Type B pancreatic cell (in vitro differentiated cells): Measurements from ENCODE around the gene WDR89. TPM values are rescaled to one million over a fixed set of nuclear protein-coding genes. Genes with fewer than 3 reads are reported as not detected.
A peak's percentile ranks its signal among the peaks of the same experiment; 100 is the strongest.

Experiments
- DNase-seq: peaks from one replicate; pipeline ENCODE4 v3.0.0; 2021; ENCODE audit warnings: mixed read lengths; ENCODE audit not compliant: unreplicated experiment; ENCODE audit errors: extremely low spot score
- H3K27ac Mint-ChIP-seq: 2 replicates; pipeline ENCODE4 v1.8.0; 2021; ENCODE audit warnings: mild to moderate bottlenecking, mixed read lengths
- H3K27me3 Mint-ChIP-seq: 2 replicates; pipeline ENCODE4 v1.8.0; 2021; ENCODE audit warnings: mixed read lengths
- H3K36me3 Mint-ChIP-seq: 2 replicates; pipeline ENCODE4 v1.8.0; 2021; ENCODE audit warnings: mixed read lengths
- H3K4me1 Mint-ChIP-seq: one replicate; pipeline ENCODE4 v1.8.0; 2021; ENCODE audit warnings: mixed read lengths; ENCODE audit not compliant: unreplicated experiment
- H3K4me3 Mint-ChIP-seq: 2 replicates; pipeline ENCODE4 v1.8.0; 2021; ENCODE audit warnings: mild to moderate bottlenecking, mixed read lengths
- H3K9me3 Mint-ChIP-seq: 2 replicates; pipeline ENCODE4 v1.8.0; 2021; ENCODE audit warnings: mixed read lengths
- long read RNA-seq: library from polyadenylated mRNA; unstranded; transcript quantifications from one replicate; pipeline ENCODE4 v2.0.0, GENCODE V29; 2020
- total RNA-seq: library from RNA; stranded (reverse); gene quantifications from 2 replicates; pipeline ENCODE4 v1.2.1, GENCODE V29; 2021; ENCODE audit warnings: low replicate concordance
- TF ChIP-seq, protein P1 (sequence below): fragments of 200-600 bp; sonication (generic); conservative IDR thresholded peaks from 2 replicates; pipeline ENCODE4 v1.5.0; 2021; ENCODE audit warnings: antibody characterized with exemption, mild to moderate bottlenecking

Gene WDR89, protein sequence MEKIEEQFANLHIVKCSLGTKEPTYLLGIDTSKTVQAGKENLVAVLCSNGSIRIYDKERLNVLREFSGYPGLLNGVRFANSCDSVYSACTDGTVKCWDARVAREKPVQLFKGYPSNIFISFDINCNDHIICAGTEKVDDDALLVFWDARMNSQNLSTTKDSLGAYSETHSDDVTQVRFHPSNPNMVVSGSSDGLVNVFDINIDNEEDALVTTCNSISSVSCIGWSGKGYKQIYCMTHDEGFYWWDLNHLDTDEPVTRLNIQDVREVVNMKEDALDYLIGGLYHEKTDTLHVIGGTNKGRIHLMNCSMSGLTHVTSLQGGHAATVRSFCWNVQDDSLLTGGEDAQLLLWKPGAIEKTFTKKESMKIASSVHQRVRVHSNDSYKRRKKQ
- total RNA-seq, result 13.3 and 17.1 TPM in 2 replicates
- long read RNA-seq, transcript WDR89-201 (3 exons, 1,687 nt), result major isoform, 5 of 28 reads
- long read RNA-seq, partial matches to known transcripts, result 0 of 28 reads
- long read RNA-seq, other reads (novel, unspliced or antisense), result 19 of 28 reads

DNA sequence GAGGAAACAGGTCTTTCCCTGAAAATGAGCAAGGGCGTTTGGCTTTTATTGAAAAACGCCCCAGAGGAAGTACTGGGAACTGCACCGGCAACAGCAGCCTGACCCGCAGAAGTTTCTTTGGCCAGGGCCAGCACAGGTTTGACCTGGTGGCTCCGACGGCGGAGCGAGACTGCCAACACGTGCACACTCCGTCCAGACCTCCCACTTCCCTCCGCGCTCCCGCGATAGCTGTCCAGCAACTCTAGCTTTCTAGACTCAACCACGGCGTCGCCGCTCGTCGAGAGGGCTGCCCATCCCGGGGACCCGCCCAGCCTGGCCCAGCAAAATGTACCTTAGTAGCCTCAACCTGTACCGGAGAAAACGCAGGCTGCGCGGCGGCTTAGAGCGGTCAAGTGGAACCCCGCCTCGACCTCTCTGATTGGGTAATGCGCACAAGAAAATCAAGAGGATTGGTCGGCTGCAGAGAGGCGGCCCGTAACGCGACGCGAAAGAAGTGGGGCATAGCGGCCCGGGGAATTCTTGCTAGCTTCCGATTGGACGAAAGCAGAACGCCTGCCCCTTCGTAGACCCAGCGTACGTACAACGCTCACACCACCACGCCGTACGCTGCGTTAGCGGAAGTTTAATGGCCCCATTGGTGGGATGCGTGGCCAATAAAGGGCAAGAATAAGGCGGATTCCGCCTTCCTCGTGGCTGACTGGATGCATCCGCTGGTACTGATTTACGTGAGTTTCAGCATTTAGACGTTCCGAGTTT is at the start of gene WDR89:
Gene WDR89 (minus strand): TSS at position 399 of the 756 bp plus-strand sequence. CDS start 41,929 bp downstream, outside the sequence.
- H3K27ac Mint-ChIP-seq, result peak within 1 kb of the TSS; percentile 97
- TF ChIP-seq, protein P1, sequence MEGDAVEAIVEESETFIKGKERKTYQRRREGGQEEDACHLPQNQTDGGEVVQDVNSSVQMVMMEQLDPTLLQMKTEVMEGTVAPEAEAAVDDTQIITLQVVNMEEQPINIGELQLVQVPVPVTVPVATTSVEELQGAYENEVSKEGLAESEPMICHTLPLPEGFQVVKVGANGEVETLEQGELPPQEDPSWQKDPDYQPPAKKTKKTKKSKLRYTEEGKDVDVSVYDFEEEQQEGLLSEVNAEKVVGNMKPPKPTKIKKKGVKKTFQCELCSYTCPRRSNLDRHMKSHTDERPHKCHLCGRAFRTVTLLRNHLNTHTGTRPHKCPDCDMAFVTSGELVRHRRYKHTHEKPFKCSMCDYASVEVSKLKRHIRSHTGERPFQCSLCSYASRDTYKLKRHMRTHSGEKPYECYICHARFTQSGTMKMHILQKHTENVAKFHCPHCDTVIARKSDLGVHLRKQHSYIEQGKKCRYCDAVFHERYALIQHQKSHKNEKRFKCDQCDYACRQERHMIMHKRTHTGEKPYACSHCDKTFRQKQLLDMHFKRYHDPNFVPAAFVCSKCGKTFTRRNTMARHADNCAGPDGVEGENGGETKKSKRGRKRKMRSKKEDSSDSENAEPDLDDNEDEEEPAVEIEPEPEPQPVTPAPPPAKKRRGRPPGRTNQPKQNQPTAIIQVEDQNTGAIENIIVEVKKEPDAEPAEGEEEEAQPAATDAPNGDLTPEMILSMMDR, result peak; percentile 87
- peaks cover 15% of the 10 kb centered on the region for H3K4me1 Mint-ChIP-seq
- no peaks in the 10 kb centered on the region for H3K27me3 Mint-ChIP-seq
- peak; percentile 95 for DNase-seq
- H3K9me3 Mint-ChIP-seq, result peaks cover 5% of the 10 kb centered on the region
- peak within 1 kb of the TSS; percentile 93 for H3K4me3 Mint-ChIP-seq
- H3K36me3 Mint-ChIP-seq, result peaks cover 14% of the 10 kb centered on the region

DNA sequence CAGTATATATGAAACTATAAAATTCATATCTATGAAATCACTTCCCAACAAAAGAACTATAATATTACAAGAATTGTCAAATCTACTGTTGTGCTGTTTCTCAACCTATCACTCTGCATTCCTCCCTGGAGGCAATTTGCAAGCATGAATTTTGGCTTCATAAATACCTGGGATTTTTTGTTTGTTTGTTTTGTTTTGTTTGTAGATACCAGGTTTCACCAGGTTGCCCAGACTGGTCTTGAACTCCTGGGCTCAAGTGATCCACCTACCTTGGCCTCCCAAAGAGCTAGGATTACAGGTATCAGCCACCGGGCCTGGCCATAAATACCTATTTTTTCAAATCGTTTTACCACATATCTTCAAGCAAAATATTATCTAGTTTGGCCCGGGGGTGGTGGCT is 47.5 kb upstream of the WDR89 start:
- Mint-ChIP-seq H3K4me1 (no peaks in the 10 kb centered on the region), H3K36me3 (peaks cover 10% of the 10 kb centered on the region), H3K27me3 (no peaks in the 10 kb centered on the region), H3K9me3 (no peaks in the 10 kb centered on the region), H3K4me3 (no peak overlapping the region), H3K27ac (no peak overlapping the region)
- DNase-seq, result no peak
- TF ChIP-seq, protein P1, result no peak

DNA sequence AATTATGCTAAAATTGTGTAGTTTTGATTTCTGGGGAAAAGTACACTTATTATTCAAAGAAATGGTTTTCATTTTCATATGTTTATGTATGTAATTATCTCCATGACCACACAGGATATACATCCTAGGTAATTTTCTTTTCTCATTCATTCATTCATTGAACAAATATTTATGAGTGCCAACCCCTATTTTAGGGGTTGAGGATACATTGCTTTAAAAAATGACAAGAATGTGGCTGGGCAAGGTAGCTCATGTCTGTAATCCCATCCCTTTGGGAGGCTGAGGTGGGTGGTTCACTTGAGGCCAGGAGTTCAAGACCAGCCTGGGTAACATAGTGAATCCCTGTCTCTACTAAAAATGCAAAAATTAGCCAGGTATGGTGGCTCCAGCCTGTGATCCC is 45.3 kb upstream of the WDR89 start:
- H3K4me3 Mint-ChIP-seq, result no peak overlapping the region
- TF ChIP-seq, protein P1, result no peak
- H3K4me1 Mint-ChIP-seq, result no peaks in the 10 kb centered on the region
- peaks cover 10% of the 10 kb centered on the region for H3K36me3 Mint-ChIP-seq
- H3K27ac Mint-ChIP-seq, result no peak overlapping the region
- DNase-seq, result no peak
- no peaks in the 10 kb centered on the region for H3K9me3 Mint-ChIP-seq
- no peaks in the 10 kb centered on the region for H3K27me3 Mint-ChIP-seq

DNA sequence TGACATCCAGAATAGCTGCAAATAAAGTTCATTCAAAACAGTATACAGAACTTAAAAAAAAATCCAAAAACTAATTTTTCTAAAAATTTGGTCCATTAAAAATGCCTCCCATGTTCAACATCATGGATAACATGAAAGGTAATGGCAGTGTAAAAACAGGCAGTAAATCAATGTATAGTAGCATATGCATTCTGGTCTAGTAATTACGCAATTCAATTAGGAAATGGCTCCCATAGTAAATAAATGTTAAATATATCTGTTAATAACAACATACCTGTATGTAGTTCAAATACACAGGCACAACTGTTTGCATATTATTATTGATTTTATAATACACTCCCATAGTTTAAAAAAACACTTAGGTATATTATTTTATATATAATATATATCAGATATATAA is 43.7 kb upstream of the WDR89 start:
- Mint-ChIP-seq H3K27me3 (no peaks in the 10 kb centered on the region), H3K4me3 (no peak overlapping the region), H3K9me3 (no peaks in the 10 kb centered on the region), H3K27ac (no peak overlapping the region), H3K4me1 (no peaks in the 10 kb centered on the region), H3K36me3 (peaks cover 5% of the 10 kb centered on the region)
- no peak for DNase-seq
- TF ChIP-seq, protein P1, result no peak

DNA sequence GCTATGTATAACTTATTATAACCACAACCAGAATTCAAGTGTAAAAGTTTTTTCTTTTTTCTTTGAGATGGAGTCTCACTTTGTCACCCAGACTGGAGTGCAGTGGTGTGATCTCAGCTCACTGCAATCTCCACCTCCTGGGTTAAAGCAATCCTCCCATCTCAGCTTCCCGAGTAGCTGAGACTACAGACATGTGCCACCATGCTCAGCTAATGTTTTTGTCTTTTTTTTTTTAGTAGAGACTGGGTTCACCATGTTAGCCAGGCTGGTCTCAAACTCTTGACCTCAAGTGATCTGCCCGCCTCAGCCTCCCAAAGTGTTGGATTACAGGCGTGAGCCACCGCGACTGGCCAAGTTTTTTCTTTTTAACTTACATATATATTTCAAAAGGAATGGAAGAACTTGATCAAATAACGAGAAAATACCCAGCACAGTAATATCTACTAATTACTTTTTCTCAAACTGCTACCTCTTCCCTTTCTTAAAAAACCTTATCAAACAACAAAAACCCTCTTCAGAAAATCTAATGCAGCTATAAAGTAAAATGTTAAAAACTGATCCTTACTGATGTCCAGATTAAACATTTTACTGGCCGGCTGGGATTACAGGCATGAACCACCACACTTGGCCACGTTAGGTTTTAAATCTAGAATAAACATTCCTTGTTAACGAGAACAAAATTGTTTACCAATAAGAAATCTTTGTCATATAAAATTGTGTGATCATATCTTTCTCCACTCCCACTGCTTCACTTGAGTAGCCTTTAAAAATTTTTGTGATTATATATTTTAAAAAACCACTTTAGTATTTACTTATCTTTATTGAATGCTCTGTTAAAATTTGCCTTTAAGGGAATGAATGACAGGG is 41.3 kb upstream of the WDR89 start:
- Mint-ChIP-seq H3K4me1 (no peaks in the 10 kb centered on the region), H3K27me3 (no peaks in the 10 kb centered on the region), H3K27ac (no peak overlapping the region), H3K4me3 (no peak overlapping the region), H3K36me3 (peaks cover 5% of the 10 kb centered on the region), H3K9me3 (no peaks in the 10 kb centered on the region)
- DNase-seq, result no peak
- TF ChIP-seq, protein P1, result no peak
